ENCODE results near the gene RAVER1.
"Not testable (repeated sequence)": the region's sequence is repeated elsewhere in the genome, so short reads cannot be mapped to it uniquely, and the experiment has no call there.

The RAVER1 gene

DNA sequence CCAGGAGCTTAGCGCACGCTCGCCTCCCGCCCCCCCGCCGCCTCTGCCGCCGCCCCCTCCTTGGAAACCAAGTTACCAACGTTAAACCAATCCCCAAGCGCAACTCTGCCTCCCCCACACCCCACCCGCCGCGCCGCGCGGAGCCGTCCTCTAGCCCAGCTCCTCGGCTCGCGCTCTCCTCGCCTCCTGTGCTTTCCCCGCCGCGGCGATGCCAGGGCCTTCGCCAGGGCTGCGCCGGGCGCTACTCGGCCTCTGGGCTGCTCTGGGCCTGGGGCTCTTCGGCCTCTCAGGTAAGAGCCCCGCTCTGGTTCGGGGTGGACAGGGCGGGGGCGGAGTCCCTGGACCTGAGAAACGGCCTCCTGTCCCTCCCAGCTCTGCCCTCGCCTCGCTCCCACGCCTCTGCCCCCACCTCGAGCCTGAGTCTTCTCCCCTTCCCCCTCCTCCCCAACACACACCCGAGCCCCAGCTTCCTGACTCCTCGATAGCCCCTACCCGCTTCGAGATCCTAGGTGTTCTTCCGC, 43.4 kb downstream of the RAVER1 start, which contains the start of gene ICAM5:
Gene ICAM5, plus strand, starts transcription at position 117 of the 521 bp plus-strand sequence. Its CDS starts 92 bp downstream, at position 209.
- DNase-seq: peak; percentile 6

DNA sequence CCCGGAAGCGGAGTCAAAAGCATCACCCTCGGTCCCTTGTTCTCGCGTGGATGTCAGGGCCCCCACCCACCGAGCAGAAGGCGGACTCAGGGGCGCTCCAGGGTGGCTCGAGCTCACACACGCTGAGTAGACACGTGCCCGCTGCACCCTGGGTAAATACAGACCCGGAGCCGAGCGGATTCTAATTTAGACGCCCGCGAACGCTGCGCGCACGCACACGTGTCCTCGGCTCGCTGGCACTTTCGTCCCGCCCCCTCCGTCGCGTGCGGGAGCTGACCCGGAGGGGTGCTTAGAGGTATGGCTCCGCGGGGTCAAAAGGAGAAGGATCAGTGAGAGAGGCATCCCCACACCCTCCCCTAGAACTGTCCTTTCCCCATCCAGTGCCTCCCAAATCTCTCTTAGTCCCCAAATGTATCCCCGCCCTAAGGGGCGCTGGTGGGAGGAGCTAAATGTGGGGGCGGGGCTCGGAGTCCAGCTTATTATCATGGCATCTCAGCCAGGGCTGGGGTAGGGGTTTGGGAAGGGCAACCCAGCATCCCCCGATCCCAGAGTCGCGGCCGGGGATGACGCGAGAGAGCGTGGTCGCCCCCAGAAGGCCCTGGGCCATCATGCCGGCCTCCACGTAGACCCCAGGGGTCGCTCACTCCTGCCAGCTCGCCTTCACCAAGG, 44.0 kb downstream of the RAVER1 start:
- peak; percentile 48 for DNase-seq

DNA sequence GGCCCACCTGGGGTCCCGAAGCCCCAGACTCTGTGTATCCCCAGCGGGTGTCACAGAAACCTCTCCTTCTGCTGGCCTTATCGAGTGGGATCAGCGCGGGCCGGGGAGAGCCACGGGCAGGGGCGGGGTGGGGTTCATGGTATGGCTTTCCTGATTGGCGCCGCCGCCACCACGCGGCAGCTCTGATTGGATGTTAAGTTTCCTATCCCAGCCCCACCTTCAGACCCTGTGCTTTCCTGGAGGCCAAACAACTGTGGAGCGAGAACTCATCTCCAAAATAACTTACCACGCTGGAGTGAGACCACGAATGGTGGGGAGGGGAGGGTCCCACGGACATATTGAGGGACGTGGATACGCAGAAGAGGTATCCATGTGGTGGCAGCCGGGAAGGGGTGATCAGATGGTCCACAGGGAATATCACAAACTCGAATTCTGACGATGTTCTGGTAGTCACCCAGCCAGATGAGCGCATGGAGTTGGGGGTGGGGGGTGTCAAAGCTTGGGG, 44.6 kb downstream of the RAVER1 start:
- no peak for DNase-seq

DNA sequence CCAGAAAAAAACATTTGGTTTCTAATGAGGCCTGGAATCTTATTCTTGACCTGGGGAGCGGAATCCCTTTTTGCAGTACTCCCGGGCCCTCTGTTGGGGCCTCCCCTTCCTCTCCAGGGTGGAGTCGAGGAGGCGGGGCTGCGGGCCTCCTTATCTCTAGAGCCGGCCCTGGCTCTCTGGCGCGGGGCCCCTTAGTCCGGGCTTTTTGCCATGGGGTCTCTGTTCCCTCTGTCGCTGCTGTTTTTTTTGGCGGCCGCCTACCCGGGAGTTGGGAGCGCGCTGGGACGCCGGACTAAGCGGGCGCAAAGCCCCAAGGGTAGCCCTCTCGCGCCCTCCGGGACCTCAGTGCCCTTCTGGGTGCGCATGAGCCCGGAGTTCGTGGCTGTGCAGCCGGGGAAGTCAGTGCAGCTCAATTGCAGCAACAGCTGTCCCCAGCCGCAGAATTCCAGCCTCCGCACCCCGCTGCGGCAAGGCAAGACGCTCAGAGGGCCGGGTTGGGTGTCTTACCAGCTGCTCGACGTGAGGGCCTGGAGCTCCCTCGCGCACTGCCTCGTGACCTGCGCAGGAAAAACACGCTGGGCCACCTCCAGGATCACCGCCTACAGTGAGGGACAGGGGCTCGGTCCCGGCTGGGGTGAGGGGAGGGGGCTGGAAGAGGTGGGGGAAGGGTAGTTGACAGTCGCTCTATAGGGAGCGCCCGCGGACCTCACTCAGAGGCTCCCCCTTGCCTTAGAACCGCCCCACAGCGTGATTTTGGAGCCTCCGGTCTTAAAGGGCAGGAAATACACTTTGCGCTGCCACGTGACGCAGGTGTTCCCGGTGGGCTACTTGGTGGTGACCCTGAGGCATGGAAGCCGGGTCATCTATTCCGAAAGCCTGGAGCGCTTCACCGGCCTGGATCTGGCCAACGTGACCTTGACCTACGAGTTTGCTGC, 46.3 kb downstream of the RAVER1 start, which contains the start of gene ICAM4:
Gene ICAM4, plus strand, starts transcription at position 153 of the 935 bp plus-strand sequence. Its CDS starts 58 bp downstream, at position 211.
- DNase-seq: no peak

DNA sequence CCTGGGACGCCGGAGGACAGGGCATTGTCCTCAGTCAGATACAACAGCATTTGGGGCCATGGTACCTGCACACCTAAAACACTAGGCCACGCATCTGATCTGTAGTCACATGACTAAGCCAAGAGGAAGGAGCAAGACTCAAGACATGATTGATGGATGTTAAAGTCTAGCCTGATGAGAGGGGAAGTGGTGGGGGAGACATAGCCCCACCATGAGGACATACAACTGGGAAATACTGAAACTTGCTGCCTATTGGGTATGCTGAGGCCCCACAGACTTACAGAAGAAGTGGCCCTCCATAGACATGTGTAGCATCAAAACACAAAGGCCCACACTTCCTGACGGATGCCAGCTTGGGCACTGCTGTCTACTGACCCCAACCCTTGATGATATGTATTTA, 47.9 kb downstream of the RAVER1 start:
- no peak for DNase-seq

DNA sequence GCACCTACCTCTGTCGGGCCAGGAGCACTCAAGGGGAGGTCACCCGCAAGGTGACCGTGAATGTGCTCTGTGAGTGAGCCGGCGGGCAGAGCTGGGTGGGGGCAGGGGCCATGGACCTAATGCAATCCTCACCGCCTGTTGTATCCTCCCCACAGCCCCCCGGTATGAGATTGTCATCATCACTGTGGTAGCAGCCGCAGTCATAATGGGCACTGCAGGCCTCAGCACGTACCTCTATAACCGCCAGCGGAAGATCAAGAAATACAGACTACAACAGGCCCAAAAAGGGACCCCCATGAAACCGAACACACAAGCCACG, 48.4 kb downstream of the RAVER1 start:
- DNase-seq: no peak

DNA sequence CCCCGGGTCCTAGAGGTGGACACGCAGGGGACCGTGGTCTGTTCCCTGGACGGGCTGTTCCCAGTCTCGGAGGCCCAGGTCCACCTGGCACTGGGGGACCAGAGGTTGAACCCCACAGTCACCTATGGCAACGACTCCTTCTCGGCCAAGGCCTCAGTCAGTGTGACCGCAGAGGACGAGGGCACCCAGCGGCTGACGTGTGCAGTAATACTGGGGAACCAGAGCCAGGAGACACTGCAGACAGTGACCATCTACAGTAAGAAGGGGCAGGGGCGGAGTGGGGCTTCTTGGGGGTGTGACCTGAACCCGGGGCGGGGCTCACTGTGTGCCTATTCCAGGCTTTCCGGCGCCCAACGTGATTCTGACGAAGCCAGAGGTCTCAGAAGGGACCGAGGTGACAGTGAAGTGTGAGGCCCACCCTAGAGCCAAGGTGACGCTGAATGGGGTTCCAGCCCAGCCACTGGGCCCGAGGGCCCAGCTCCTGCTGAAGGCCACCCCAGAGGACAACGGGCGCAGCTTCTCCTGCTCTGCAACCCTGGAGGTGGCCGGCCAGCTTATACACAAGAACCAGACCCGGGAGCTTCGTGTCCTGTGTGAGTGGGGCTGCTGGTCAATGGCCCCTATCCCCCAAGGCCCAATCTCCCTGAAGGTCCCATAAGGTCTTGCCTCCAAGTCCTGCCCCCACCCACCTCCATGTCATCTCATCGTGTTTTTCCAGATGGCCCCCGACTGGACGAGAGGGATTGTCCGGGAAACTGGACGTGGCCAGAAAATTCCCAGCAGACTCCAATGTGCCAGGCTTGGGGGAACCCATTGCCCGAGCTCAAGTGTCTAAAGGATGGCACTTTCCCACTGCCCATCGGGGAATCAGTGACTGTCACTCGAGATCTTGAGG, 49.0 kb downstream of the RAVER1 start:
- no peak for DNase-seq

DNA sequence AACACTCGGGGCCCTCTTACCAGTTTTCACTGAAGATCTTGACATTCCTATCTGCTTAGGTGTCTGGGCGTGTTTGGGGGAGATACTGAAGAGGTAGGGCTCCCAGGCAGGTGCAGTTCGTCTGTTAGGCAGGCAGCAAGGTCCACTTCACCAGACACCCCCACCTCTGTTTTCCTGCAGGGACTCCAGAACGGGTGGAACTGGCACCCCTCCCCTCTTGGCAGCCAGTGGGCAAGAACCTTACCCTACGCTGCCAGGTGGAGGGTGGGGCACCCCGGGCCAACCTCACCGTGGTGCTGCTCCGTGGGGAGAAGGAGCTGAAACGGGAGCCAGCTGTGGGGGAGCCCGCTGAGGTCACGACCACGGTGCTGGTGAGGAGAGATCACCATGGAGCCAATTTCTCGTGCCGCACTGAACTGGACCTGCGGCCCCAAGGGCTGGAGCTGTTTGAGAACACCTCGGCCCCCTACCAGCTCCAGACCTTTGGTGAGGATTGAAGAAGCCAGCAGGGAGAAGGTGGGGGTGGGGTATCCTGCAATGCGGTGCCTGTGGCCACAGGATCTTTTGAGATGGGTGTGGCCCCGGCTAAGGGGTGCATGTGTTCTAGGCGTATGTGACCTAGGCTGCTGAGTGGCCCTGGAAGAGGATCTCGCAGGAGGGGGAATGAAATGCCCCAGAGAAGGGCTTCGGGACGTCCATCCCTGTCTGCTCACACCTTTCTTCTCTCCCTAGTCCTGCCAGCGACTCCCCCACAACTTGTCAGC, 49.8 kb downstream of the RAVER1 start:
- no peak for DNase-seq

DNA sequence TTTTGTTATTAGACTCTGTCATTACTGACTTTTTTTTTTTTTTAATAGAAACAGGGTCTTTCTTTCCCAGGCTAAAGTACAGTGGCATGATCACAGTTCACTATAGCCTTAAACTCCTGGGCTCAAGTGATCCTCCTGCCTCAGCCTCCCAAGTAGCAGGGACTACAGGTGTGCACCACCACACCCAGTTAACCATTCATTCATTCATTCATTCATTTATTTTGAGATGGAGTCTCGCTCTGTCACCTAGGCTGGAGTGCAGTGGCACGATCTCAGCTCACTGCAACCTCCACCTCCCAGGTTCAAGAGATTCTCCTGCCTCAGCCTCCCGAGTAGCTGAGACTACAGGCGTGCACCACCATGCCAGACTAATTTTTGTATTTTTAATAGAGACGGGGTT, 51.3 kb downstream of the RAVER1 start:
- DNase-seq: not testable (repeated sequence)

DNA sequence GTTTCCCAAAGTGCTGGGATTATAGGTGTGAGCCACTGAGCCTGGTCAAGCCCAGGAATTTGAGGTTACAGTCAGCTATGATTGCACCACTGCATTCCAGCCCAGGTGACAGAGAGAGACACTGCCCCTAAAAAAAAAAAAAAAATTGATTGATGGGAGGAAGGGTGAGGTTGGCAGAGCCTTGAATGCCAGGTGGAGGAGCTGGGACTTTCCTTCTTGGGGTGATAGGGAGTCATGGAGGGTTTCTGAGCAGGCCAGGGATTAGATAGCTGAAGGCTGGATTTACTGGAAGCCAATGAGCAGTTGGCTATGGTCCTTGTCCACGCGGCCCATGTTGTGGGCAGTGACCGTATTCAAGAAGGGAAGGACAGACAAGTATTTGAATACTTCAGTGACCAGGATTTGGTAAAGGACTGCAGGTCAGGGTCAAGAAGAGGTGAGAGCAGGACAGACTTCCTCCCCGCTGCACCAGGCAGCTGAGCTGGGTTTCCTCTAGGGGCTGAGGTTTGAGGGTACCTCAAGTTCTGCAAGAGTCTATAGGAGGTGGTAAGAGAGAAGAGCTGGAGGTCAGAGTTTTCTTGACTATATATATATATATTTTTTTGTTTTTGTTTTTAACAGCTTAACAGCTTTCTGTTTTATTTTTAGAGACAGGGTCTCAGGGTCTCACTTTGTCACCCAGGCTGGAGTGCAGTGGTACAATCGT, 53.4 kb downstream of the RAVER1 start:
- DNase-seq: no peak

DNA sequence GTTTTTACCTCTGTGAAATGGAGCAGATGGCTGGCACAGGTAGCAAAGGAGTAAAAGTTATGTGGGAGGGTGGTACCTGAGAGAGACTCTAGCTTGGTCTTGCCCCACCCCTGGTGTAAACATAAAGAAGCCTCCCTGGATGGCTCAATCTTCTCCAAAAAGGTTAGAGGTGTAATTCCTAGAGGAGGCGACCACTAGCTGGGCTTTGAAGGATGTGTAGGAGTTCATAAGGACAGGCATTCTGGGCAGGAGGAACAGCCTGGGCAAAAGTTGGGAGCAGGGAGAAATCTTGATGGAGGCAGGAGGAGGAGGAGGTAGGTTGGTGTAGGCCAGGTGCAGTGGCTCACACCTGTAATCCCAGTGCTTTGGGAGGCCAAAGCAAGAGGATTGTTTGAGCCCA, 54.4 kb downstream of the RAVER1 start:
- DNase-seq: no peak

DNA sequence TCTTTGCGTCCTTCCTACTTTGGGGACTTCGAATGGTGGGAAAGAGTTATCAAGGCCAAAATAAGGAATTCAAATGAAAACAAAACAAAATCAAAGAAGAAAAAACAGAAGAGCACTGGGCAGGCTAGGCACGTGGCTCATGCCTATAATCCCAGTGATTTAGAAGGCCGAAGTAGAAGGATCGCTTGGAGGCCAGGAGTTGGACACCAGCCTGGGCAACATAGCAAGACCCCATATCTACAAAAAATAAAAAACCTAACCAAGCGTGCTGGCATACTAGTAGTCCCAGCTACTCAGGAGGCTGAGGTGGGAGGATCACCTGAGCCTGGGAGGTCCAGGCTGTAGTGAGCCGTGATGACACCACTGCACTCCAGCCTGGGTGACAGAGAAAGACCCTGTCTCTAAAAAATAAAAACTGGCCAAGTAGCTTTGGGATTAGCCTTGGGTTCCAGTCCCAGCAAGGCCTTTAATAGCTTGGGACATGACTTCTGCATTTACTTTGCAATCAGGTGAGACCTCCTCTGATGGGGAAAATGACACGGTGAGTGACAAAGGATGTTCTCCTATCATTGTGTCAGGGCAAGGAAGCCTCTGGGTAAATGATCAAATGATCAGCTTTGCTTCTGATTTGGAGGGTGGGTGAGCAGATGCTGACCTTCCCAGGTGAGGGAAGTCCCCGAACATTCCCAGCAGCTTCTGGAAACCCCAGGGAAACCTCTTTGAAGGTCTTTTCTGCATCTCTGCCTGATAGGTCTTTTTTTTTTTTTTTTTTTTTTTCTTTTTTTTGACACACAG, 55.3 kb downstream of the RAVER1 start:
- no peak for DNase-seq

DNA sequence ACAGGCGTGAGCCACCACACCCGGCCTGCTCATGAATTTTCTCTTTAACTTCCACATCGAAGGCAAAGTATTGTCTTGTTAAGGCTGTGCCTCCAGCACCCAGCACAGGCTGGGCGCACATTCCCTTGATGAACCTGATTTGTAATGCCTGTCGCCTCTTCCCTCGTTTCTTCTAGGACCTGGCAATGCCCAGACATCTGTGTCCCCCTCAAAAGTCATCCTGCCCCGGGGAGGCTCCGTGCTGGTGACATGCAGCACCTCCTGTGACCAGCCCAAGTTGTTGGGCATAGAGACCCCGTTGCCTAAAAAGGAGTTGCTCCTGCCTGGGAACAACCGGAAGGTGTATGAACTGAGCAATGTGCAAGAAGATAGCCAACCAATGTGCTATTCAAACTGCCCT, 58.7 kb downstream of the RAVER1 start:
- no peak for DNase-seq

DNA sequence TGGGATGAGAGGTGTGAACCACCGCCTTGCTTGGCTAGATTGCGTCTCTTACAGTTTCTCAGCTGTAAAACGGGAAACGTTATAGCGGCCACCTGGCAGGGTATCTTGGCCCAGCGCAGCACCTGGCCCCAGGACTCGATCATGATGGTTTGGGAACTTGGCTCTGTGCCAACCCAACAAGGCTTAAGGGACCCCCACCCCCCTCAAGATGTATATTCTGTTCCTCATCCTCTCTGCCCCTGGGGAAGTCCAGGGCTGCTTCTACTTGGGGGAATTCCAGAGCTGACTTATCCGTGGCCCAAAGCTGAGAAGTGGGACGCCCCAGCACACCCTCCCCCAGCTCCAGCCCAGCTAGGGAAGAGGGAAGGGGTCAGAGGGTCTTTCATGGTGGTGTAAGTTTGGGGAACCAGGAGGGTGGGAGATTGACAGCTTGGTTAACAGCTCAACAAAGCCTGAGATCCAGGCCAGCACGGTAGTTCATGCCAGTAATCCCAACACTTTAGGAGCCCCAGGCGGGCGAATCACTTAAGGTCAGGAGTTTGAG, 61.7 kb downstream of the RAVER1 start:
- peak; percentile 34 for DNase-seq

DNA sequence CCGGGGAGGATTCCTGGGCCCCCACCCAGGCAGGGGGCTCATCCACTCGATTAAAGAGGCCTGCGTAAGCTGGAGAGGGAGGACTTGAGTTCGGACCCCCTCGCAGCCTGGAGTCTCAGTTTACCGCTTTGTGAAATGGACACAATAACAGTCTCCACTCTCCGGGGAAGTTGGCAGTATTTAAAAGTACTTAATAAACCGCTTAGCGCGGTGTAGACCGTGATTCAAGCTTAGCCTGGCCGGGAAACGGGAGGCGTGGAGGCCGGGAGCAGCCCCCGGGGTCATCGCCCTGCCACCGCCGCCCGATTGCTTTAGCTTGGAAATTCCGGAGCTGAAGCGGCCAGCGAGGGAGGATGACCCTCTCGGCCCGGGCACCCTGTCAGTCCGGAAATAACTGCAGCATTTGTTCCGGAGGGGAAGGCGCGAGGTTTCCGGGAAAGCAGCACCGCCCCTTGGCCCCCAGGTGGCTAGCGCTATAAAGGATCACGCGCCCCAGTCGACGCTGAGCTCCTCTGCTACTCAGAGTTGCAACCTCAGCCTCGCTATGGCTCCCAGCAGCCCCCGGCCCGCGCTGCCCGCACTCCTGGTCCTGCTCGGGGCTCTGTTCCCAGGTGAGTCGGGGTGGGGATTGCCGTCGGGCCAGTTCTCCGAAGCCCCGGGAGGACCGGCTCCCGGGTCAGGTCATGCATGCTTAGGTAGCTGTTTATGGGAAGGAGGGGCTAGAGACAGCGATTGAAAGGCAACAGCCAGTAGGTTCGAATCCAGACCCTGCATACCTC, 62.5 kb downstream of the RAVER1 start, which contains the start of gene ICAM1:
Gene ICAM1, plus strand, starts transcription at position 505 of the 779 bp plus-strand sequence. Its CDS starts 40 bp downstream, at position 545.
- peak; percentile 59 for DNase-seq

DNA sequence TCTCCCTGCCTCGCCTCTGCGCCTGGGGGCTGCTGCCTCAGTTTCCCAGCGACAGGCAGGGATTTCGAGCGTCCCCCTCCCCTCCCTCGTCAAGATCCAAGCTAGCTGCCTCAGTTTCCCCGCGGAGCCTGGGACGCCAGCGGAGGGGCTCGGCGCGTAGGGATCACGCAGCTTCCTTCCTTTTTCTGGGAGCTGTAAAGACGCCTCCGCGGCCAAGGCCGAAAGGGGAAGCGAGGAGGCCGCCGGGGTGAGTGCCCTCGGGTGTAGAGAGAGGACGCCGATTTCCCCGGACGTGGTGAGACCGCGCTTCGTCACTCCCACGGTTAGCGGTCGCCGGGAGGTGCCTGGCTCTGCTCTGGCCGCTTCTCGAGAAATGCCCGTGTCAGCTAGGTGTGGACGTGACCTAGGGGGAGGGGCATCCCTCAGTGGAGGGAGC, 63.1 kb downstream of the RAVER1 start:
- peak; percentile 48 for DNase-seq

DNA sequence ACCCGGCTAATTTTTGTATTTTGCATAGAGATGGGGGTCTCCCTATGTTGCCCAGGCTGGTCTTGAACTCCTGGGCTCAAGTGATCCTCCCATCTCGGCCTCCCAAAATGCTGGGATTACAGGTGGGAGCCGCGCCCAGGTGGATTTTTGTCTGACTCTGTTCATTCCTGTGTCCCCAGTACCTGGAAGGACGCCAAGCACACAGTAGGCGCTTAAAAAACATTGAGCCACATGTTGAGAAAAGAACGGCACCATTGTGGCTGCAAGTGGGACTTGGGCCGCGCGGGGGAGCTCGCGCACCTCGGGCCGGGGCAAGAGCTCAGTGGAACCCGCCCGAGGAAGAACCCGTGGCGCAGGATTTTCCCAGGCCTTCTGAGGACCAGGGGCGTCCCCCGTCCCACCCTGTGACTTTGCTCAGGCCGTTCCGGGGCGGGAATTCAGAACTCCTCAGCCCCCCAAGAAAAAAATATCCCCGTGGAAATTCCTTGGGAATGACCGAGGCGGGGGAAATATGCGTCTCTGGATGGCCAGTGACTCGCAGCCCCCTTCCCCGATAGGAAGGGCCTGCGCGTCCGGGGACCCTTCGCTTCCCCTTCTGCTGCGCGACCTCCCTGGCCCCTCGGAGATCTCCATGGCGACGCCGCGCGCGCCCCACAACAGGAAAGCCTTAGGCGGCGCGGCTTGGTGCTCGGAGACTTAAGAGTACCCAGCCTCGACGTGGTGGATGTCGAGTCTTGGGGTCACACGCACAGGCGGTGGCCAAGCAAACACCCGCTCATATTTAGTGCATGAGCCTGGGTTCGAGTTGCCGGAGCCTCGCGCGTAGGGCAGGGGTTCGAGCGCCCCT, 63.8 kb downstream of the RAVER1 start:
- peak; percentile 78 for DNase-seq

DNA sequence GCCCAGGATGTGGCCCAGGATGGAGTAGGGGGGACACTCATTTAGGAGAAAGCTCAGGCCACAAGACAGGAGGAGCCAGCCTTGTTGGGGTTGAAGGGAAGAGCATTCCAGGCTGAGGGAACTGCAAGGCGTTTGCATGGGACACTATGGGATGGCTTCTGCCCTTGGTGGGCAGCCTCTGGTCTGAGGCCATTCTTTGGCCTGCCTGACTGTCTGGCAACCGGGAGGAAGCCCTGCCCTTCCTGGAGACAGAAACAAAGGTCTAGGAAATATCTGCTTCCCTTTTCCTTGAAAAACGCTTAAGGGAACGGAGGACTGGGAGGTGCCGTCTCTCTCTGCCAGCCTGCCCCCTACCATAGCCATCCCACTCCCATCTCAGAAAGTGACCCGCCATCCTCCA, 65.3 kb downstream of the RAVER1 start:
- DNase-seq: no peak
